Measurements from ENCODE around the gene TMEM208.

The TMEM208 gene

DNA sequence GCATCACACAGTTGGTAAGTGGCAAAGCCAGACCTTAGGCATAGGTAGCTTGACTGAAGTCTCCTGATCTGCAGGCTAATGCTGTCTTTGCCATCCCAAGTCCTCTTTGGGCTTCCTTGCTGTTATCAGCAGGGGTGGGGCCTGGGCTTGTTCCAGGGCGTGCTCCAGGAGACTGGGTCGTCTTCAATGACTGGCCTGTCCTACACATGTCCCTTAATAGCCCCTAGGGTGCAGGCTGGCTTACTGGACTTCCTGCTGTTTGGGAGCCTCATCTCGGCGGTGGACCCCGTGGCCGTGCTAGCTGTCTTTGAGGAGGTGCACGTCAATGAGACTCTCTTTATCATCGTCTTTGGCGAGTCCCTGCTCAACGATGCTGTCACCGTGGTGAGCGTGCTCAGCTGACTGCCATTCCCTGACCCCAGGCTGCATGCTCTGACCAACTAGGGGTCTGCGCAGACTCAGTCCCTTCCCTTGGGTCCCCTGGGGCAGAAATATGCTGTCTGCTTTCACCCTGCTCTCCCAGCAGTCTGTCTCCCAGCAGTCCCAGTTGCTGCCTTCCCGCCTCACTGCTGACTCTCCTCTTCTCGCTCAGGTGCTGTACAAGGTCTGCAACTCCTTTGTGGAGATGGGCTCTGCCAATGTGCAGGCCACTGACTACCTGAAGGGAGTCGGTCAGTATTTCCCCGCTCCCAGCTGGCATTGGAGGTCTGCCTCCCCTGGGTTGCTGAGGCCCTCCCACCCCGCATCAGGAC, 28.0 kb downstream of the TMEM208 start:
- DNase-seq = no peak

DNA sequence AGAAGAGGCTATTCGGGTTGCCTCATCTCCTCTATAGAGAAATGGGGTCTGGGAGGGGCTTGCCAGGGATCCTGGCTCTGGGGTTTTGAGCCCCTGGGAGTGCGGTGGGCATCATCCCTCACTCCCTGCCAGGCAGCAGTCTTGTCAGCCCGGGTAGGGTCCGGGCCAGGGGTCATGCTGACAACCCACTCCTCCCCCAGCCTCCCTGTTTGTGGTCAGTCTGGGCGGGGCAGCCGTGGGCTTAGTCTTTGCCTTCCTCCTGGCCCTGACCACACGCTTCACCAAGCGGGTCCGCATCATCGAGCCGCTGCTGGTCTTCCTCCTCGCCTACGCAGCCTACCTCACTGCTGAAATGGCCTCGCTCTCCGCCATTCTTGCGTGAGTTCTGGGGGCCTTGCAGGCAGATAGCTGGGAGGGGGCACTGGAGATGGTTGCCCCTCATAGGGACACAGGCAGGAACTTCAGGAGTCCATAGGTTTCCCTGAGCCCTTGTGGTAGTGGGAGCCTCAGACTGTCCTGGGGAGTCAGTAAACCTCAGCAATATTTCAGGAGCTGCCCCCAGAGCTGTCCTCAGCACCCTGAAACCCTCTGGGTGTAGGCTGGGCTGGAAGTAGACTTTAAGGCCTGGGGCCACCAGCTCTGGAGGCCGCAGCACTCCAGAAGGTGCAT, 28.8 kb downstream of the TMEM208 start:
- no peak for DNase-seq

DNA sequence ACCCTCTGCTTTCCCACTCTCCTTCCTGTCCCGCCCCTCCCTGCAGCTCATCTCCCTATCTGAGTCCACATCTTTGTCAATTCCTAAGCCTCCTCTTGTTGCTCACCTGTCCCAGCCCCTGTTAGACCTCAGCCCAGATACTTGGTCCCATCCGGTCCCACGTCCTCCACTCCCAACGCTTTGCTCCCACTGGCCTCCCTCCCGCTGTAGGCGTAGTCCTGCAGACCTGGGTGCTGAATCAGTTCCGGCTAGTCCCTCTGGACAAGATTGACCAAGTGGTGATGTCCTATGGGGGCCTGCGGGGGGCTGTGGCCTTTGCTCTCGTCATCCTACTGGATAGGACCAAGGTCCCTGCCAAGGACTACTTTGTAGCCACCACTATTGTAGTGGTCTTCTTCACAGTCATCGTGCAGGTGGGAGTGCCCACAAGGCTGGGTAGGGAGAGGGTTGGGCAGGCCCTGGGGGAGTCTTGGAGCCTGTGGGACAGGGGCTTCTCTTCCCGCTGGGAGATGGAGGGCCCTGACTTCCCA, 29.8 kb downstream of the TMEM208 start:
- DNase-seq = no peak

DNA sequence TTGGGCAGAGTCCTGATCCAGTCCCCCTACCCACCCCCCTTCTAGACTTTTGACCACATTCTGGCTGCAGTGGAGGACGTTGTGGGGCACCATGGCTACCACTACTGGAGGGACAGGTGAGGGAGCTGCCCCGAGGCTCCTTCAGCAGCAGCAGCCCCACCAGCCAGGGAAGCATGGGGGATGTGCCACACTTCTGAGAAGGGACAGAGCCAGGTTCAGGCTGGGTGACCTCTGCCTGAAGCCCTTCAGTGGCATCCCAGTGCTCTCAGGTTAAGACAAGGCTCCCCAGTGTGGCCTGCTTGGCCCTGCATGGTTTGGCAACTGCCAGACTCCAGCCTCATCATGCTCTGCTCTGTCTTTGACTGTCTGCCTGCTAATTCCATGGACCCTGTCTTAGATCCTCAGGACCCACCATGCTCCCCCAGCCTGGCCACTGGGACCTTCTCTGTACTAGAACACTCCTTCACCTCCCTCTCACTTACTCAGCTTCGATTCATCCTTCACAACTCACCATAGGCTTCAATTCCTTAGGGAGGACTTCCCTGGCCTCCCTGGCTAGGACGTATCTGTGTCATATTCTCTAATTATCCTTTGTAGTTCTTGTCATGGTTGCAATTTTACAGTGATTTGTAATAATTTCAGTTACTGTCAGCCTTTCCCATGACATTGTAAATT, 30.7 kb downstream of the TMEM208 start:
- no peak for DNase-seq

DNA sequence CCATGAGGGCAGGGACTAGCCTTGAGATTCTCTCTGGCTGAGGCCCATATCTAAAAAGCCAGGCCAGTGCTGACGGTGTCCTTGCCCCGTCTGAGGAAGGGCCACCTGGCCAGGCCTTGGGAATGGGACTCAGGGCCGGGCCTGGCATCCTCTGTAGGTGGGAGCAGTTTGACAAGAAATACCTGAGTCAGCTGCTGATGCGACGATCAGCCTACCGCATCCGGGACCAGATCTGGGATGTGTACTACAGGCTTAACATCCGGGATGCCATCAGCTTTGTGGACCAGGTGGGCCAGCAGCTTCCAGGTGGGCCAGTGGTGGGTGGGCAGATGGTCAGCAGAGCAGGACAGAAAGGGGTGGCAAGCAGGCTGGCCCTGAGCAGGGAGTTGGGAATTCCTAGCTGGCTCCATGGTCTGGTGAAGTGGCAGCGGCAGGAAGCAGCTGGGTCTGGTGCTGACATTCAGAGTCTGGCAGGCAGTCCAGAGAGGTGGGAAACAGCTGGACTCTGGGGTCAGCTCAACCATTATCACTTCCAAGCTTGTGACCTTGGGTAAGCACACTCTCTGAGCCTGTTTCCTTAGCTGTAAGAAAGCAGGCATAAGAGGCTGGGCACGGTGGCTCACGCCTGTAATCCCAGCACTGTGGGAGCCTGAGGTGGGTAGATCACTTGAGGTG, 31.4 kb downstream of the TMEM208 start:
- no peak for DNase-seq

DNA sequence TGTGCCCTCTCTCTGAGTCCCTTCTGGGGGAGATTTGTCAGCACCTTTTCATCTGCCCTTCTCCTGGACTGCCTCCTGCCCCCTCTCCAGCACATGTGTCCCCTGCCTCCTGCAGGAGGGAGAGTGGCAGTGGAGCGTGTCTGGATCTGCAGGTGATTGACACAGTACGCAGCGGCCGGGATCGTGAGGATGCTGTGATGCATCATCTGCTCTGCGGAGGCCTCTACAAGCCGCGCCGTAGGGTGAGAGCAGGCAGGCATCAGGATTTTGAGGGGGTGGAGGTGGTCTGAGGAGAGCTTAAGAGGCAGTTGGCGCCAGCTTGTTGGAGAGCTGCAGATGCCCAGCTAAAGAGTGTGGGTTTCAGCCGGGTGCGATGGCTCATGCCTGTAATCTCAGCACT, 32.8 kb downstream of the TMEM208 start:
- no peak for DNase-seq

DNA sequence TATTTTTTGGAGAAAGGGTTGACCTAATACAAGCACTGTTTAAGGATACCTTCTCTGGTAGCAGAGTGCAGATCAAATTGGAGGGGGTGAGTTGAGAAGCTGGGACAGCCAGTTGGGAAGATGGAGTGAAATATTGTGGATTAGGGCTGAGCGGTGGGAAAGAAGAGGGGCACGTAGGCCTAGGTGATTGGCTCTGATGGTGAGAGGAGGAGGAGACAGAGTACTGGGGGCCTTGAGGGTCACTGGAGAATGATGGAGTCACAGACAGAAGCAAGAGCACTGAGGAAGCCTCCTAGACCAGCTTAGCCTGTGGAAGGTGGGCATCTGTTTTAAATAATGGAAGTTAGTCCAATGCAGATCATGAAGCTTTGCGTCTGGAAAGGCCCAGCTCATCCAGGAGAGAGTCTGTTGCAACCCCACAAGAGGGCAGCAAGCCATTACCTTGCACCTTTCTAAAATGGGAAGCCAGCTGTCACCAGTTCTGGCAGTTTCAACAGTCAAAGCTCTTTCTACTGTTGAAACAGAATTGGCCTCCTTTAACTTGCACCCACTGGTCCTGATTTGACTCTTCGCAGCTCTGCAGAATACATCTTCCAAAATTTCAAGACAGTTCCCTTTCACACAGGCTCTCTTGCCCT, 33.6 kb downstream of the TMEM208 start:
- DNase-seq = peak in 1 of 2 experiments; percentile 37

DNA sequence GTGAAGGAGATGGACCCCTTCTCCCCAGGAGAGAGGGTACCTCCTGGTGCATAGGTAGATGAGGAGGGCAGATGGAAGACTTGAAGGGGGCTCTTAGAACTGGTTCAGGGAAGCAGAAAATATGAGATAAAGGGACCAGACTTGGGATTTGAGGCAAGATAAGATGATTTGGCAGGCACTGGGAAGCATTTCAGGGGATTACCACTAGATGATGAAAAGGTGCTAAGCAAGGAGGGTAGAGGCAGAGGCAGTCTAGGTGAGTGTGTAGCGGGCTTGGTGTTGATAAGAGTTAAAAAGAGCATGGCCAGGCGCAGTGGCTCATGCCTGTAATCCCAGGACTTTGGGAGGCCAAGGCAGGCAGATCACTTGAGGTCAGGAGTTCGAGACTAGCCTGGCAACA, 36.3 kb downstream of the TMEM208 start:
- no peak for DNase-seq

DNA sequence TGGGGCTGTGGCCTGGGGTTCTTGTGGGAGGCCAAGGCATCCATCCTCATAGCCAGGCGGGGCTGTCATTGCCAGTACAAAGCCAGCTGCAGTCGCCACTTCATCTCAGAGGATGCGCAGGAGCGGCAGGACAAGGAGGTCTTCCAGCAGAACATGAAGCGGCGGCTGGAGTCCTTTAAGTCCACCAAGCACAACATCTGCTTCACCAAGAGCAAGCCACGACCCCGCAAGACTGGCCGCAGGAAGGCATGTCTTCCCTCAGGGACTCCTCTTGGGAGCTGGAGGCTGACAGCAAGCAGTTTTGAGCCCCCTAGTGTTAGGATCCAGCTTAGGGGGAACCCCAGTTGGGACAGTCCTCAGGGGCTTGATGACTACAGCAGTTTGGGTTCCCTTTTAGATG, 37.3 kb downstream of the TMEM208 start:
- no peak for DNase-seq

DNA sequence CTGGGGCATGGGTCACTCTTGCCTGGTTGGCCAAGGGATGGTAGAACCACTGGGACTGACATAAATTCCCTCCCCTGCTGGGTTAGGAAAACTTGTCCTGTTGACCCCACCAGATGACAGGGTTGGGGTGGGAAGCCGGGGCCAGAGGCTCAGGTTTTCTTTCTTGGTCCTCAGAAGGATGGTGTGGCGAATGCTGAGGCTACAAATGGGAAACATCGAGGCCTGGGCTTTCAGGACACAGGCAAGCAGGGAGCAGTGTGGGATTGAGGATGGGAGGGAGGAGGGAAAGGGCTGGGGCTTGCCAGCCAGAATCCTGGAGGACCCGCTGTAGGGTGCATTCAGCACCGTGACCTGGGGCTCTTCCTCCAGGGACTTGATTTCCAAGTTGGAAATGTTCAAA, 37.9 kb downstream of the TMEM208 start:
- no peak for DNase-seq

DNA sequence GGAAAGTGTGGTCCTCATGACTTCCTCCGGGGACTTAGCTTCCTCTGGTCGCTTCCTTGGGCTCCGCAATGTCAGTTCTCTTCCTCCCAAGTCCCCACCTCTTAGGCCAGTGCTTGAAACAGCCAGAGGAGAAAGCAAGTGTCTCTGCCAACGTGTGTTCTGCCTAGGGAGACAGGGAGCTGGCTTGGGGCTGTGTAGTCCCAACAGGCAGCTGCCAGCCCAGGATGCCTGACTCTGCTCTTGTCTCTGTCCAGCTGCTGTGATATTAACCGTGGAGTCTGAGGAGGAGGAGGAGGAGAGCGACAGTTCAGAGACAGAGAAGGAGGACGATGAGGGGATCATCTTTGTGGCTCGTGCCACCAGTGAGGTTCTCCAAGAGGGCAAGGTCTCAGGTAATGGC, 38.9 kb downstream of the TMEM208 start:
- DNase-seq = no peak

DNA sequence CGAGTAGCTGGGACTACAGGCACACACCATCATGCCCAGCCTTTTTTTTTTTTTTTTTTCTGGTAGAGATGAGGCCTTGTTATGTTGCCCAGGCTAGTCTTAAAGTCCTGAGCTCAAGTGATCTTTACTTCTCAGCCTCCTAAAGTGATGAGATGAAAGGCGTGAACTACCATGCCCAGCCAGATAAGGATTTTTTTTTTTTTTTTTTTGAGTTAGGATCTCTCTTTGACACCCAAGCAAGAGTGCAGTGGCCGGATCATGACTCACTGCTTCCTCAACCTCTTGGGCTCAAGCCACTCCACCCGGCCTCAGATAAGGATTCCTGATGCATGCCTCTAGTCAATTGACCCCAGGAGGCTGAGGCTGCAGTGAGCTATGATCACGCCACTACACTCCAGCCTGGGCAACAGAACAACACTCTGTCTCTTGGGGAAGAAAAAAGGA, 41.2 kb downstream of the TMEM208 start:
- DNase-seq = no peak

DNA sequence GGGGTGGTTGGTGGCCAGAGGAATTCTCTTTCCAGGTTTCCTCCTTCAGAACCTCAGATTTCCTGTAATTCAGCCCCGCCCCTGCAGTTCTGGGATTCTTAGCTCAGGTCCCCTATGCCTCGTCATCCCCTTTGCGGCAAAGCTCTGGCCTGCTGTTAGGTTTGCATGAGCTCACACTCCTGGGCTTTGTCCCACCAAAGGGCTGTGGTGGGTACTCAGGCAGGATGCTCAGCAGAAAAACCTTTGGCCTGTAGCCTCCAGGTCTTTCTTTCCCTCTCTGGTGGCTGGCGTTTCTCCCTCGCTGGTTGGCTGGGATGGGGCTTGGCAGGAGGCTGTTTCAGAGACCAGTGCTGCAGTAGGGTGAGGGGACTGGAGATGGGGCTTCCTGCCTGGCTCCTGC, 42.8 kb downstream of the TMEM208 start:
- DNase-seq = no peak

DNA sequence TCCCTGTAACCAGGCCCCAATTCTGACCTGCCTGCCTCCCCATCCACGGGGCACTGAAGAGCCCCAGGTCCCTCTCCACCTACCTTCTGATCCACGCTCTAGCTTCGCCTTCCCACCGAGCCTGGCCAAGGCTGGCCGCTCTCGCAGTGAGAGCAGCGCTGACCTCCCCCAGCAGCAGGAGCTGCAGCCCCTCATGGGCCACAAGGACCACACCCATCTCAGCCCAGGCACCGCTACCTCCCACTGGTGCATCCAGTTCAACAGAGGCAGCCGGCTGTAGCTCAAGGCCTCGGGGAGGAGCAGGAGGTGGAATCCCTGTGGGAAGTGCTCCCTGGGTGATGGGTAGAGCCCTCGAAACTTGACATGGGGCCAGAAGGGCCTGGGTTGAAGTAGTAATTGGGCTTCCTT, 44.0 kb downstream of the TMEM208 start:
- no peak for DNase-seq

DNA sequence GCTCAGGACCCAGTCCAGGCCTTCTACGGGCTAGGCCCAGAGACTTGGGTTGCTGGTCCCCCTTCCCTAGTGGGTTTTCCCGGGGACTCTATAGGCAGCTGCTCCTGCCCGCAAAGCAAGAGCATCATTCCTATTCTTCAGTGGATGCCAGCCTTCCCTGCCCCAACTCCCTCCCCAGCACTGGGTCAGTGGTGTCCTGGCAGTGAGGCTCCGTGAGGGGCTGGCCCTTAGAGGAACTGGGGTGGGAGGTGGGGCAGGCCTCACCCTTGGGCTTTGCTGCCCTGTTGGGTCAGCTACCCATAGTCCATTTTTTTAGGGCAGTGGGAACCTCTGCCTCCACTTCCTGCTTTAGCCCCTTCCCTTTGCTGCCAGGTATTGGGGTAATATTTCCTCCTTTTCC, 44.5 kb downstream of the TMEM208 start:
- no peak for DNase-seq

DNA sequence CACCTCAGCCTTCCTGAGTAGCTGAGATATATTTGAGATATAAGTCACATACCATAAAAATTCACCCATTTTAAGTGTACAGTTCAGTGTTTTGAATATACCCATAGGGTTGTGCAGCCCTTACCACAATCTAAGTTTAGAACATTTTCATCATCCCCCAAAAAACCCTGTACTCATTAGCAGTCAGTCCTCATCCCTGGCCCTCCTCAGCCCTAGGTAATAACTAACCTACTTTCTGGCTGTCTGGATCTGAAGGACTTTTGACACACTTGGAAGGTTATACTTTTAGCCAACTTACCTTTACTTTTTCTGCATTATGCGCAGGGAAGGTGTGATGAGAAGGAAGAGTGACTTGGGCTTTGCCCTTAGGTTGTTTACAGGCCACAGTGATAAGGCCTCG, 48.4 kb downstream of the TMEM208 start:
- no peak for DNase-seq

DNA sequence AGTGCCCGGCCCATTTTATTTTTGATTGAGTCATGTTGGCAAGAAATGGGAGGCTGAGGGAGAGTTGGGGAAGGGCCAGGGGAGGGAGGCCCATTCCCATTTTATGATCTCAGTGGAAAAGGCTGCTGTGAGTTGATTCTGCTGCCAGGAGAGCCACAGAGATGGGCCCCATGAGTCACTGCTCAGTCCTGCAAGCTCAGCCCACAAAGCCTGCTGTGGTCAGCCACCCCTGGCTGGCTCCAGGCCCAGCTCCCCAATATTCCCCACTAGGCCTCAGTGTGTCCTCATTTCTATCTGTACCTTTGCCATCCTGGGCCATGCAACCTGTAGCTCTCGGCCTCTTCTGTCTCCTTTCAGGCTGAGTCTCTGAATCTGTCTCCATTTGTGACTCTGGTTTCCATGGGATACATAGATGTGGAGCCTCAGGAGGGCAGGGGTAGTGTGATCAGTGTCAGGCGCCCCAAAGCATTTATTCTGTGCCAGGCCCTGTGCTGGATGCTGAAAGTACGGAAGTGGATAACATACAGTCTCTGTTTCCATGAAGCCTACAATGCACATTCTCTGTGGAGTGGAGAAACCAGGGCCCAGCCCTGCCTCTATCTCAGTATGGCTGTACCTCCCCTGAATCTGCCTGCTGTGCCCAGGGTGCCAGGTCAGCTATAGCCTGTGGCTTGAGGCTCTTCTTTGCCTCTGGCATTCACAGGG, 50.5 kb downstream of the TMEM208 start:
- DNase-seq = peak; percentile 40 to 51

DNA sequence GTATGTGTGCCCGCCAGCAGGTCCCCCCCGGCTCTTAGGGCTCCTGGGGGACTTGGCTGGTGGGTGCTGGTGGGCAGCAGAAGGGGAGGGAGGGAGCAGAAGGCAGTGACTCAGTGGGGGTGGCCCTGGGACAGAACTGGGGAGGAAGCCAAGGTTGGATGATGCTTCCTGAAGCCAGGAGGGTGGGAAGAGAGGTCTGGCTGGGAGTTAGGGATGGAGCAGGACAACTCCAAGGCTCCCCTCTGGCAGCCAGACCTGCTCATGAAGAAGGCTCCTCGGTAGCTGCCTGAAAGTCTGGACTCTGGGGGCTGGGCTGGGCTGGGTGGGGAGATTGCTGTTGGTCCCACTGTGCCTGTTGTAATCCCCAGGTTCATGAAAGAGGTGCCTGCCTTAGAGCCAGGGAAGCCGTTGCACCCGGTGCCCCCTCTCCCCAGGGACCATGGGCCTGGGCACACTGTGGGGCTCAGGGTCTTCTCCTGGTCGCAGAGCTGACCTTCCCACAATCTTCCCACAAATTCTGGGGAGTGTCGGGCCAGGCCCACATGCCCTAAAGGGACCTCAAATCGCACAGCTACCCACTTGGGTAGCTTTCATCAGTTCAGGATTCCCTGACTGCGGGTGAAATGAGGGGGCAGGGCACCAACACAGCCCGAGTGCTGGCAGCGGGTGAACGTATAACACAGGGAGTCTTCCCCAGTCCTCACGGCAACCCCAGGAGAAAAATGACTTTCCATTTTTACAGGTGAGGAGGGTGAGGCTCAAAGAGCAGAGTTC, 51.3 kb downstream of the TMEM208 start:
- DNase-seq = no peak
